NCI-H345 (cell line): ENCODE data around the gene ADARB1.
A peak's percentile ranks its signal among the peaks of the same experiment; 100 is the strongest.

Source experiments
- DNase-seq: peaks from one replicate; lab custom pipeline; 2025; lab: John Stamatoyannopoulos, UW

ADARB1 gene

DNA sequence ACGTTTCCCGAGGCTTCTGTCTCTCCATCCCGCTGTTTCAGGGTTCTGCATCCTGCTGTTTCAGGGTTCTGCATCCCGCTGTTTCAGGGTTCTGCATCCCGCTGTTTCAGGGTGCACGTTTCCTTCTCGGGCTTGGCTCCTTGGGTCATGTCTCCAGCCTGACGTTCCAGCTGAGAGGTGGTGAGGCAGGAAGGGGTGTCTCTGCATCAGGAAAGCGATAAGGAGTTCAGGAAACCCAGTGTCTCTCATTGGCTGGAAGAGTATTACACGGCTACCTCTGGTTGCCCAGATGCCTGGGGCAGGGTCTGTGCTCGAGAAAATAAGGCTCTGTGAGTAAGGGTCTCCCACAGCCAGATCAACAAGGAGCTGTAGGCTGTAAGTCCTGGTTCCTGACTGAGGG is 21.1 kb downstream of the ADARB1 start:
- DNase-seq: no peak

DNA sequence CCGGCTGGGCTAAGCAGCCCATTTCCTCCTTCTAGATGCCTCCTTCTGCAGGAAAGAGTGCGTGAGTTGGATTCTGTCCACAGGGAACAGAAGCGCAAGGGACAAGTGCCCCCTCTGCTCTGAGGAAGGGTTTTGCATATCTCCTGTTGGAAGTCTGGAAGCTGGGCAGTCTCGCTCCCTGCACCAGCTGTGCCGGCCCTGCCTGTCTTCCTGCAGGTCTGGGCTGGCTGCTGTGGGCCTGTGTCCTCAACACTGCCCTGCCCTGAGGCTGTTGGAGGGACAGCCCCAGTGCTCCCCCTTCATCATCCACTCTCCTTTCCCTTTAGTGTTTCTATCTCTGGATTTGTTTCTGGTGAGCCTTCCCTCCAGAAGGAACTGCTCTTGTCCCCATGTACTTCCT is 21.8 kb downstream of the ADARB1 start:
- no peak for DNase-seq

DNA sequence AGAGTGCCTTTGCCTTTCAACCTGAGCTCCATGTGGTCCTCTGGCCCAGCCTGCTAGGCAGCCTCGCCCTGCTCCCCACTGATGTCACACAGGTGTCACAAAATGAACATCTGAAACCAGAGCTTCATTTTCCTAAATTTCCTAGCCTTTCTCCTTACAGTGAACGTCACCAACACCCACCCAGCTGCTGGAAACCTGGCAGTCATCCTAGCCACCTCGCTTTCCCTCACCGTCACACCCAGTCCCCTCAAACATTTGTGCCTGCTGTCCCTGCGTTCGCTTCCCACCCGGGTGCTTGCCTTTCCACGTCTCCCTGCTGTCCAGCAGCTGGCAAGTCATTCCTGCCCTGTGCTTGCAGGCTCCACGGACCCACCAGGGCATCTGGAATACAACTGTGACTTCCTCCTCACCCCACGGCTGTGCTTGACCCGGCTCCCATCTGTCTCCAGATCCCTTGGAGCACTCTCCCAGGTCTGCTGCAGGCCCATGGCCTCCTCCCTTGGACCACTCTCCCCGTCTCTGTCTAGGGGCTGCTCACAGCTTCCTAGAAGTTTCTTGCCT is 23.5 kb downstream of the ADARB1 start:
- no peak for DNase-seq

DNA sequence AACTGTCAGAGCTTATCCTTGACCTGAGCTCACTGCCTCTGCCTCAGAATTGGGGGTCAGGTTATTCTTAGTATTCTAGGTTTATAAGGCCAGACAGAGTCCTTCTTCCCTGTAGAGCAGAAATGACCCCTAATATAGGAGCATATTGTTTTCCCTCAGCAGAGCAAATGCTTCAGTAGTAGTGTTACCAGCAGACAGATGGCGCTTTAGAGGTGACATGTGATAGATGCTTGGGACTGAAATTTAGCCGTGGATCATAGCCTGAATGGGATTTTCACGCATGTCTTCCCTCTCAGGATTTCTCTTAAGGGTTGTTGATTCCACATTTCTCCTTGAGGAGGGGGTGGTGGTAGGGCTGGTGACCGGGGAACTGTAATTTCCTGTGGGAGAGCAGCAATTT is 24.5 kb downstream of the ADARB1 start:
- peak; percentile 17 for DNase-seq

DNA sequence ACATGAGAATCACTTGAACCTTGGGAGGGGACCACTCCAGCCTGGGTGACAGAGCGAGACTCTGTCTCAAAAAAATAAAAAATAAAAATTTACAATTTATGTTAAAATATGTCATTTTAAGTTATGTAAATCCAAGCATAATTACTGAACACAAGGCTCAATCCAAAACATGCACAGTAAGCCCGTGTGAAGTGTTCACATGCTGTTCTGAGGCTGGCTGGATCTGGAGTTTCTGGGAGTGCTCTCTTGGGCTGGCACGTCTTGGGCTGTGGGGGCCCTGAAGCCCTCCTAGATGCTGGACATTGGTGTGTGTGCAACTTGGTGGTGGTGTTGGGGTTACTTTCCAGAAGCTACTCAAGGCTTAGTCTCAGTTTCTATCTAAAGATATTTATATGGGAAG is 25.2 kb downstream of the ADARB1 start:
- DNase-seq: no peak

DNA sequence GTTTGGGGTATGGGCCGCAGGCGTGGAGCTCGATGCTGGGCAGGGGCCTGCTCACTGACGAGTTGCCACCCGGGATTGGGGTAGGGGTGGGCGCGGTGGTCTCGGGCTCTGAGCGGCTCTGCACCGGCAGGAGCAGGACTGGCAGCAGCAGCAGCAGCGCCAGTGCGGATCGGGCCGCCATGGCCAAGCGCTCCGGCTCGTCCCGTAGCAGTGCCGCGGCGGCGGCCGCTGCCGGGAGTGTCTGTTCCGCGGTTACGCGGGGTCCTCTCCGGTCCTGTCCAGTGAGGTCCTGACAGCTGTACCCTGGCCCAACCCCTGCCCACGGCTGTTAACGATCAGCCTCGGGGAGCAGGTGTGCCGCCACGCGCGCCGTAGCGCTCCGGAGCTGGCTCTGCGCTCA is 26.5 kb downstream of the ADARB1 start:
- DNase-seq: no peak

DNA sequence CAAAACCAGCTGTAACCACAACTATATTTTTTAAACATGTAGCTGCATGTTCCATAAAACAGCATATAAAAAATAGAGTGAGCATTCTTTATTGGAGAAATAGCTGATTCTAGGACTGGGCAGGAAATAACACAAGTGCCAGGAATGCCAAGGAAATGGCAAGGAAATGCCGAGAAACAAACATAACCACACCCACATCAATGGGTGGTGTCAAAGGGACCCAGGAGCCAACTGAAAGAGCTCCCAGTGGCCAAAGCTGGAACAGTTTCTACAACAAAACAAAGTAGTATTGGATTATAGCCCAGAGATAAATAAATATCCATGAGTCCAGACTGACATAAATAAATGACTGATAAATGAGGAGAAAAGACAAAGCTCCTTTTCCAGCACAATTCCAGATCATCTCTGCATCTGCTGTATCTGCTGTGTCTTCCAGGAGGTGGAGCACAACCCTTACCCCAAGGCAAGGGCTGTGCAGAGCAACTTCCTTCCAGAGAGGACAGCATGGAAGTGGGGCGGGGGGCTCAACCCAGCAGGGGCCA is 28.1 kb downstream of the ADARB1 start:
- DNase-seq: no peak

DNA sequence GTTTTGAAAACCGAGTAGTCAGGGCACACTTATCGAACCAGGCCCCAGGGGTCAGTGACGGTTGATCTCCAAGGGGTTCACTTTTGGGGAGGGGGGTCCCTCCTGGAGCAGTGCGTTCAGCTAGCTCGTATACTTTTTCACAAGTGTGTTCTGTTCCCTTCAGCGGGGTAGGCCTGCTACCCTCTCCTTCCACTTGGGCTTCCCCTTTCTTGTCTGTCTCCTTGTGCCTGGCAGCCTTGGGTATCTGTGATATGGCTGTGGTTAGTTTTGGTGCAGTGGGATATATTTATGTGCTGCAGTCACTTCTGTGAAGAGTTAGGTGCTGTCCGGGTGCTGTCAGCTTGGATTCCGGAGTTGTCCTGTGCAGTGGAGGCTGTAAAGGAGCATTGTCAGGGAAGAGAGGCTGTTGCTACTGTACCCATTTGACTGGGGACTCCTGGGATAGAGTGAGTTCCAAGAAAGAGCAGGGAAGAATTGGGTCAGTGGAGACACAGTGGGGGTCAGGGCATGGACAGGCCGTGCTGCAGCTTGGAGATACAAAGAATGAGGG is 29.7 kb downstream of the ADARB1 start:
- DNase-seq: no peak

DNA sequence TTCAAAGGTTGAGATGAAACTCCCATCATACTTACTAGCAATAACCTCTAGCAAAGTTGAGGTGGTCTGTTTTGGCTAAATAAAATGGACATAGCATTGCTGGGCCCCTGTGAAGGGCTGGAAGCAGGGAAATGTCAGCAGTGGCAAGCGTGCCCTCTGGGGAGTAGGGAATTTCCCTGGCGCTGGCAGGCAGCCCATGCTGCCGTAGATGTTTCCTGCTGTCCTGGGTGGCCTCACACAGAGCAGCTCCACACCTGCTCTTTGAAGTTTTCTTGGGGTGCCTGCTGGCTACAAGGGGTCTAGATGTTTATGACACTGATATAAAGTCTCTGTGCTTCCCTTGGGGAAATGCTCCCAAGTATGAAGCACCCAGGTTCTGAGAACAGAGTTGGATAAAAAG is 30.2 kb downstream of the ADARB1 start:
- peak; percentile 46 for DNase-seq

DNA sequence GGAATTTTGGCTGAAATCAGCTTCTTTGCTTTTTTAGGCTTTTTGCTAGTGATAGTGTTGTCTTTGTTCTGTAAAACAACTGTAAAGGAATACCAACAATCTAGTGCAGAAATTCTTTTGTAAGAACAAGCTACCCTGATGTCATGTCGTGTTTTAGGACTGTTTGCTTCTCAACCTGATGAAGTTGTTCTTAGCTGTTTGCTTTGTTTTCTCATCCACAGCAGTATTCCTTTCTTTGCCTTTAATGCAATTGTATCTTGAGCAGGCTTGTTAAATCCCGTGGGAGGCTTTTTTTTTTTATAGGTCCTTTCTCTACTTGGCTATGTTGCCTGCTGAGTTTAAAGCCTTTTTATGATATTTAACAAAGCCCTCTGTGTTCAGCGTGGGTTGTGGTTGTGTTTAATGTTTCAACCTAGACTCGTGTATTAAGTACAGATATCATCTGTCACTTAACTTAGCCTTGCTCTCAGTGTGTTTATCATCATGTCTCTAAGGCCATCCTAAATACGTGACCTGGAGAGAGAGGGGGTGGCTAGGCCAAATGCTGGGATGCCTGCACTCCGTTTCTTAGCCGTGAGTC is 31.6 kb downstream of the ADARB1 start:
- no peak for DNase-seq

DNA sequence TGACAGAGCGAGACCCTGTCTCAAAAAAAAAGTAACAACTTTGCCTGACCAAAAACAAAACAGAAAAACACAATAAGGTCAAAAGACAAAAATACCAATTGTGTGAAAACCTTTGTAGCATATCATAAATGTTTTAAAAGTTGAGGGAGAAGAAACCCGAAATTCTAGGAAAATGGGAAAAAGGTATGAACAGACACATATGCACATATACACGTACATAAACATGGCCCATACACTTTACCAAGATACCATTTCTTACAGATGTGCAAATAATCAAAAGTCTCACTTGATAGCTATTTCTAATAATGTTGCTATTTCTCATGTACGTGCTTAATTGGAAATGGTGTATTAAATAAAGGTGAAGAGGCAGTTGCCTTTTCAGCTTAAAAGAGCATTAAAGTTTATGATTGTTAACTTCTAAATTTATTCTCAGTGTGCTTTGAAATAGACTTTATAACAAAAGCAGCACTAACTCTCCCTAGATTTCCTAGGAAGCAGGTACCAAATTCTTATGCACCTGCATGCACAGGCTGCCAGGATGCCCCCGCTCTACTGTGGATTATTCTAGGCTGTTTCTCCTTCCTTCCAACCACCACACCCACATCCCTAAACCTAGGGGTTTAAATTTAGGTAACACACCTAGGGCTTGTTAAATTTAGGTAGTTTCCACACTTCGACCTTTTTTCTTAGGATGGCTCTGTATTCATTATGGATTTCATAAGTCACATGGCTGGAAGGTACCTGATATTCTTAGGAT is 33.8 kb downstream of the ADARB1 start:
- DNase-seq: no peak

DNA sequence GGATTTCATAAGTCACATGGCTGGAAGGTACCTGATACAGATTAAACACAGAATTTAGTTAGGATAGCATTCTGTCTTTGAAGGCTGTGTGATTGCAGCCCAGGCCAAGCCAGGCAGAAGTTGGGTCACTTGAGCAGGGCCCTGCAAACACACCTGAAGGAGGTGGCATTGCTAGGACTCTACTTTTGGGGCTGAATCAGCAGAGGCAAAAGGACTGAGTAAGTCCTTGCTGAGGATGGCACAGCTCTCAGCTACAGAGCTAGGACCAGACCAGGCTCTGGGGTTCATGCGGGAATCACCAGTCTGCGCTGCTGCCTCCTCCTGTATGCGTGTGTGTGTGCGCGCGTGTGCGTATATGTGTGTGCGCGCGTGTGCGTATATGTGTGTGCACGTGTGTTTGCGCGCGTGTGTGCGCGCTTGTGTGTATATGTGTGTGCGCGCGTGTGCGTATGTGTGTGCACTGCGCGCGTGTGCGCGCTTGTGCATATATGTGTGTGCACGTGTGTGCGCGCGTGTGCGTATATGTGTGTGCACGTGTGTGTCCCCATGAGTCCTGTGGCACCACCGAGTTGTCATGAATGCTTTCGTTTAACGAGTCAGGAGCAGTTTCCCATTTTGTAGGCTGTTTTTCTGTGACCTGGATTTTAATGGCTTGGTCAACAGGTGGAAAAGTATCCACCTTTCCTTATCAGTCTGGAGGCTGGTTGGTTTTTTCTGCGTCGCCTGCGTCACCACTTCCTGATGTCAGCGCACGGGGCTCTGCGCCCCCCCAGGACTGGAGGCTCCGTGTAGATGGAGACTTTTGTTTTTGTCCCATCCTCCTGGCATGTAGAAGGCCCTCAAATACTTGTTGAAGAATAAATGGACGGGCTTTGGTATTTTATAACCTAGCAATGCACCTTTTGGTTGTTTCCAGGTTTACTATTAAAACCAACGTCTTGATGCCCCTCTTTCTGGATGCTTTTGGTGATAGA is 34.7 kb downstream of the ADARB1 start:
- DNase-seq: no peak

DNA sequence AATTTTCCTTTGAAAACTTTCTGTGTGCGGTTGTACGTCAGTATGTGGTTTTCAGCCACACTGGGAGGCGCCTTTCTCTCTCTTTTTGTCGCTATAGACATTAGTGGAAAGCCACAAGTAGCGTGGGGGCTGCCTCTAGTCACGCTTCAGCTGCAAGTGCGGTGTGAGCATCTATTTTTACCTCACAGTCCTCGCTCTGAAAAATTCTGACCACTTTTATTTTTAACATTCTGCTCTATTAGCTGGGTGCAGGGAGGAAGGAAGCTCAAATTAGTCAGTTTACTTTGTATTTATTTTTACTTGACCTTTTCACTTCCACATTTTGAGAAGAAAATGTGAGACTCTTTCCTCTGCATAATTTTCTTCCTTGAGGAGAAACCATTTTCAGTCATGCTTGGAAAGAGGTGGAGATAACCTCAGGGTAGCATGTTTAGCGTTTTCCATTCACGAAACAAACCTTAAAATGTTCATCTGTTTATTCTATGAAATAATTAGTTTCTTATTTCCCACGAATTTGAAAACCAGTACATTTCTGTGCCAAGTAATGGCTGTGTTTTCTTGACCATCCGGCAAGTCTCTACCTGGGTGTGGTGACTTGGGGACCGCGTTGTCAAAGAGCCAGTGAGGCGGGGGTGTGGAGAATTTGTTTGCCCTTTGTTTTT is 35.6 kb downstream of the ADARB1 start:
- peak; percentile 13 for DNase-seq

DNA sequence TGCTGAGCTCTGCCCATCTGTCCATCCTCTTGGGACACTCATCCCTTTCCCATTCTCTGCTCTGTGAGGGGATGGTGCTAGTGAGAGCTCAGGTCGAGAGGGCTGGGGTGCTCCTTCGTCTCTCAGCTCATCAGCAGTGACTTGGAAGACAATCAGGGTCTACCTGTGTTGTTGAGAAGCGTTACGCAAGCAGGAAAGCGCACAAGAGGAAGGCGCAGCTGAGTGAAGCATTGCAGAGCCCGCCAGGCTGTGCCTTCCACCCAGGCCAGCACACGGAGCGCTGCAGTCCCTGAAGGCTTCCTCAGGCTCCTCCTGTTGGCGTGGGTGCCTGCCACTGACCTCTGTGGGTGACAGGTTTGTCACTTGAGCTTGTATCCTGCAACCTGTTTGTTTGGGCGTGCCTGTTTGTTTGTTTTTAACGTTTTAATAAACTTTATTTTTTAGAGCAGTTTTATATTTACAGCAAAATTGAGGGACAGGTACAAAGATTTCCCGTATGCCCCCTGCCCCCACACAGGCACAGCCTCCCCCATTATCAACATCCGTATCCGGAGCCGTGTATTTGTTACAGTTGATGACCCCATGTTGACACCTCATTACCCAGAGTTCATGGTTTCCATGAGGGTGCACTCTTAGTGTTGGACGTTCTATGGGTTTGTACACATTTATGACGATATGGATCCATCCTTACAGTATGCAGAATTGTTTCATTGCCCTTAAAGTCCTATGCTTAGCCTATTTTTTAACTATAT is 36.7 kb downstream of the ADARB1 start:
- DNase-seq: peak; percentile 14

DNA sequence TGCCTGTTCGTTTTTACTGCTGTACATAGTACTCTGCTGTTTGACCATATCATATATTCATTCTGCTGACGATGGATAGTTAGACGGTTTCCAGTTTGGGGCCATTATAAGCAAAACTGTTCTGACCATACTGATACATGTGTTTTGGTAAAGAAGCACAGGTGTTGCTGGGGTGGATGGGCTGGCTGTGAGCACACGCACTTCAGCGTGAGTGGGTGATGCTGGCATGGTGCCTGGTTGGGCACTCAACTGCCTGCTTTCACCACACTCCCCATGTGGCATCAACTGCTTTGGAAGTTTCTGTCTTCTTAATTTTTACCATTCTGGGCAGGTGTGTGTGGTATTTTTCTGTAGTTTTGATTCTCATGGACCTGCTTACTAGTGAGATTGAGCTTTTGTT is 37.3 kb downstream of the ADARB1 start:
- peak; percentile 64 for DNase-seq

DNA sequence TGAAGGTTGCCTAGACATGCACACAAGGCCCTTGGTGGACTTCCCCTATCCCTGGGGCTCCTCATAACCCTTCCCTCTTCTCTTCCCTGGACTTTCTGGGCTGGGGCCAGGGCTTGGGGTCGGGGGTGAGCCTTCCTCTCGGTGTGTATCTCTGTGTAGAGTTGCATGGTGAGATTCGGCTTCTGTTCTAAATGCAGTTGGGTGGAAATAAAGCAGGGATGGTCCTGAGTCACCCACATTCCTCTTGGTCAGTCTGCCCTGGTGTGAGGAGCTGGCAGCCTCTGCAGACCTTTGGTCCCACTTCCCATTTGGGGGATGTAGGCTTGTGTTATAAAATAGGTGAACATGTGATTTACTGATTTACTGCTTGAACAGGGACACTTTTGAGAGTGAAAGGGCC is 38.0 kb downstream of the ADARB1 start:
- DNase-seq: no peak

DNA sequence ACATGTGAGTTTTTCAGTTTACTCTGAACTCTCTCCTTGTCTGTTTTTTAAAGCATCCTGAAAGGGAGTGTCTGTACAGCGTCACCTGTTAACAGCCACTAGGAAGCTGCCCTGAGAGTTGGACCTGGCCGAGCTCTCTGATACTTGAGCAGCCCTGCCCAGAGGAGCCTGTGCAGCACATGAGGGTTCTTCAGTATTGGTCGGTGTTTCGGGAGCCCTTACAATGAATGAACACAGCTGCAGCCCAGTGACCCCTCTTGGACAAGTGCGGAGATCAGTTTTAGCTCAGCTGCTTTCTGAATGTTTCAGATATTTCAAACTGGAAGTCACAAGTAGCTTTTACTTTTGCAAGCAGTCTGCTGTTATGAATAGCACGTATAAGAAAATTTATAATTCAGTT is 39.2 kb downstream of the ADARB1 start:
- DNase-seq: no peak

DNA sequence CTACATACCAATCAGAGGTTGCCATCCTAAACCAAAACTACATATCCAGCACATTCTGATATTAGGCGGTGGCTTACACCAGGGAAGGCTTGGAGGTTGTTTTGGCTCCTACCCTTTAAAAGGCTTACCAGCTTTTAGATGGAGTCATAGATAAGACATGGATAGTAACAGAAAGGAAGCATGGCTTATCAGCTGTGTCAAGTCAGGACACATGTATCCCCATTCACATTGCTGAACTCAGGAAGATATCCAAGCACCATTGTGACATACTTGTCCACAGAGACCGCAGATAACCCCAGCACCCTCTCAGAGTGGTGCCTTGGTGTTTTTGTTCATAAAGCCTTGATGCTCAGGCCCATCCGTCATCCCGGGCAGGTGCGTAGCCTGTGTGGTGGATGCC is 39.7 kb downstream of the ADARB1 start:
- DNase-seq: no peak

DNA sequence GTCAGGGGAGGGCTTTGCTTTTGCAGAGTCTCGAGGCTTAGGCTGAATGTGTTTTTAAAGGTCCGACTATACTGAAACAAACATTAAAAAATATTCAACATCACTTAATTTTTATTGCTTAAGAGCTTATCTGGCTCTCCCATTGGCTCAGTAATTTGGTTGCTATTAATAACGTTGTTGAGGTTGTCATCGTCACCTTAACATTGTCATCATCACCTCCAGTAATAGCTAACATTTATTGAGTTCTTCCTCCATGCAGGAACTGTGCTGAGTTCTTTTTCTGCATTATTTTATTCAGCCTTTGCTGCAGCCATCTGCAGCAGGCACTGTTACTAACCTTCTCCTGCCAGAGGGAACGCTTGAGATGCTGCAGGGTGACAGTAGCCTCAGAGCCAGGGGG is 40.1 kb downstream of the ADARB1 start:
- no peak for DNase-seq

DNA sequence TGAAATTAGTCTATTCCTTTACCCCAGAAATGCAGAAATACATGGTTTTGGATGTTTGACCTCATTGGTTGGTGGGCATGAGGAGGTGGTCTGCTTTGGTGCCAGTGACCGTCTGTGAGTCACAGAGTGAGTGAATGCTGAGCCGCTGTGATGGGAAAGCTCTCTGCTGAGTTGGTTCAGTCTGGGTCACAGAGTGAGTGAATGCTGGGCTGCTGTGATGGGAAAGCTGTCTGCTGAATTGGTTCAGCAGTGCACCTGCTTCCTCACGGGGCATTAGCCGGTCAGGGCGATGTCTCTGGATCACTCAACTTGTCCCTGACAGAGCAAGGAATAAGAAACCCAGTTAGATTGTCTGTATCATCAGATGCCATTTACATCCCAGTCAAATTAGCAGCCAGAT is 40.8 kb downstream of the ADARB1 start:
- DNase-seq: no peak

DNA sequence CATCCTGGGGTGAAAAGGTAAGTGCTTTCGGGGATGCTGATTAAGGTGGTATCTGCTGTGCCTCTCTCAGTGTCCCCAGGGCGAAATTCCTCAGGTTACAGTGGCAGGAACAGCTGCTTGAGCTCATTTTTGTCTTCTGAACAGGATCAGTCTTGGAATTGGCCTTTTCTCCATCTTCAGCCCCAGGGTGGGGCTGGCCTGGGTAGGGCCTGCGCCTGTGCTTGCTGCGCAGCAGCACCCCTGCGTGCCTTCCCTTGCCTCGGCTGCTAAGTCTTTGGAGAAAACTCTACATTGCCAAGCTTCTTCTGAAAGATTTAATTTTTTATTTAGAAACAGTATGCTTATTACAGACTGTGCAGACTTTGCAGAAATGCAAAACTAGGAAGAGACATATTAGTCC is 41.7 kb downstream of the ADARB1 start:
- no peak for DNase-seq
